GM19240 (cell line): ENCODE data around the gene RHBDL1.

Experiments used
- DNase-seq: peaks from one replicate; pipeline ENCODE4 v3.0.0; 2011; ENCODE audit warnings: low spot score; ENCODE audit not compliant: insufficient read length

Gene RHBDL1

DNA sequence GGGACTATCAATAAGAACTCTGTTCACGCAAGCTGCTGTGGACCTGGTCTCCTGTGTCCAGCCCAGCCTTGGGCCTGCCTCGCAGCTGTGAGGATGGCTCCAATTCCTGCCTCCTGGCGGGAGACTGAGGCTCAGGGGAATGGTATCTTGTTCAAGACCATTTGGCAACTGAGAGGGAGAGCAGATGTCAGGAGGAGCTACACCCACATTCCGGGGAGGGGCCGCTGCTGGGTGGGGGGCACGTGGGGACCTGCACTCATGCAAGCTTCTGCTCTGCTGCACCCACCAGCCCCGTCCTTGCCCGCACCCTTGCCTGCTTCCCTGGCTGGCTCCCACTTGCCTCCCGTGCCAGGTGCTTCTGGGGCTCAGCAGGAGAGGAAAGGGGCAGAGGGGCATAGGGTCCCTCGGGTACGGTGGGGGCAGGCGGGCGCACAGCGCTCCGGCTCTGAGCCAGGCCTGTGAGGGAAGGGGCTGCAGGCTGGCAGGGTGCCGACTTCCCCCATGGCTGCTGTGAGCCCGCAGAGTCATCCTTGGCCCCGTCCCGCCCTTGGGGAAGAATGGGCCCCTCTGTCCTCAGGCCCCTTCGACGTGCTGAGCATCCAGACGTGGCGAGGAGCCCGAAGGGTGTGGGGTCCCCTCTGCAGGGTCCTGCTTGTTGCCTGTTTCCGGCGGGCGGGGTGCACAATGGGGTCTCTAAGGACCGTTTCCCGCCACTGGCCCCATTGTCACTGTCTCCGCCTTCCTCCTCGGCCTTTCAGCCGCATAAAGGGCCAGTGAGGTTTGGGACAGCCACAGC is 42.2 kb downstream of the RHBDL1 start:
- no peak for DNase-seq

DNA sequence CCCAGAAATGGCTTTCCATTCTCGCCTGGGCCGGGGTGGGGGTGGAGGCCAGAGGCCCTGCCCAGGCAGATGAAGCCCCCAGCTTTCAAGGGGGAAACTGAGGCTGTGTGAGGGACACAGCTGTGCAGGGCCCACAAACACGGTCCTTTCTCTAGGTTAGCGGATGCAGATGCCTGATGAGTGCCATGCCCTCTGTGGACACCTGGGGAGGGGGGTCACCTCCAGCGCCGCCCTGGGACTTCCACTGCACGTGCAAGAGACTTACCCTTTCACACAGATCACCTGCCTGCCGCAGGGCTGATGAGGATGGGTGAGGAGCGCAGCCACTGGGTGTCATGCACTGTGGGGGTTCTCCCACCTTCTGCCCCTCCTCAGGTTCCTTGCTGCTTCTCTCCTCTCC is 42.9 kb downstream of the RHBDL1 start:
- no peak for DNase-seq

DNA sequence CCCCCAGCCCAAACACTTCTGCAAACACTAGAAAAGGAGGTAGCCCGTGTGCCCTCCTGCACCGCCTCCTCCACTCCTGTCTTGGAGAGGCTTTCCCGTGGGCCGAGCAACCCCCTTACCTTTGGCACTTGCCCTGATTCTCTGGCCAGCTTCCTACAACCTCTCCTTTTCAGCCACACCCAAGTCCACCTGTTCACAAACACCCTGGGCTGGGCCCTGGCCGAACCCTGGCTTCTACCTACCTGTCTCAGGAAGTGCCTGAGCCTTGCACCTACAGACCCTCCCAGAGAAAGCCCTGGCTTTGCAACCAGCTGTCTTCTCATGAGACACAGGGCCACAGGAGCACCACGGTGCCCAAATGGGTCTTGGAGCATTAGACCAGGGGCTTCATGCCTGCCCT is 43.5 kb downstream of the RHBDL1 start:
- no peak for DNase-seq

DNA sequence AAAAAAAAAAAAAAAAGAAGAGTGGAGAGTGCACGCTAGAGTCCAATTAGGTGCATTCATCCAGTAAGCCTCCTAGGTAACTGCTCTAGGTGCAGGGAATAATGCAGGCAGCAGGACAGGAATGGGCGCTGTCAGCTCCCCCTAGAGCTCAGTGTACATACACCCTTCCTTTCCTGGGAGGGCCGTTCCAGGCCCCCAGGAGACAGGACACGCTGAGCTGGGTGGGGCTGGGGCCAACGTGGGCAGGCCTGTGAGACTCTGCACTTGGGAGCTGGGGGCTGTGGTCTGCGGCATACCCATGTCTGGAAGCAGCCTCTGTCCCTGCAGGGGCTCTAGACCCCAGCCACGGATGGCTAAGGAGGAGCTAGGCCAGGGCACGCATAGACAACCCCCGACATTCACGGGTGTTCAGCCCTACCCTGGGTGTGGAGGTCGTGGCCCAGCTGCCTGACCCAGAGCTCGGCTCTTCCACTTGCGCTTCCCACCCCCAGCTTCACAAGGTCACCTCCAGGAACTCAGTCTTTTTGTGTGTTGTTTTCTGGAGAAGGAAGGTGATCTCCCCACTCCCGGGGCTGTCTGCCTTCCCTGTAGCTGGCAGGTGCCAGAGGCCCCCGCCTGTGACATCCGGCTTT is 44.5 kb downstream of the RHBDL1 start:
- DNase-seq = no peak

DNA sequence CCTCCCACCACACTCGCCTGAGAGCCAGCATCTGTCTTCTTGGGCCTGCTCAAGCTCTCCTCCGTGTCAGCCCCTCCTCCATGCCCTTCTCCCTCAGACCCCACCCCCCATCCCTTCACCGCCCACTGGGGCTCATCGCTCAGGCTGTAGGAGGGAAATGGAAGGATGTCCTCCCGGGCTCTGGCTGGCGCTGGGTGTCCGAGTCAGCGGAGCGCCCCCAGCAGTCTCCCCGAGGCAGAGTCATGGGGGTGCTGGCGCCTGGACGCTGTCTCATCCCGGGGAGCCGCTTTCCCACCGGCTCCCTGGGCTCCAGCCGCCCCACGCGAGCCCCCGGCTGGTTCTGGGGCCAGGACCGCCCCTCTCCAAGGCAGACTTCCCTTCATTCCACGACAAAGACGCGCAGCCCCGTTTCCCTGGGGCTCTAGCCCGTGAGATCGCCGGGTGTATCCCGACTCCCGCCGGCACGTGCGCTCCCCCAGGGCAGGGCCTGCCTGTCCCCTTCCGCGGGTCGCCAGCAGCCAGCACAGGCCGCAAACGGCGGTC is 45.0 kb downstream of the RHBDL1 start:
- DNase-seq = peak; percentile 77

DNA sequence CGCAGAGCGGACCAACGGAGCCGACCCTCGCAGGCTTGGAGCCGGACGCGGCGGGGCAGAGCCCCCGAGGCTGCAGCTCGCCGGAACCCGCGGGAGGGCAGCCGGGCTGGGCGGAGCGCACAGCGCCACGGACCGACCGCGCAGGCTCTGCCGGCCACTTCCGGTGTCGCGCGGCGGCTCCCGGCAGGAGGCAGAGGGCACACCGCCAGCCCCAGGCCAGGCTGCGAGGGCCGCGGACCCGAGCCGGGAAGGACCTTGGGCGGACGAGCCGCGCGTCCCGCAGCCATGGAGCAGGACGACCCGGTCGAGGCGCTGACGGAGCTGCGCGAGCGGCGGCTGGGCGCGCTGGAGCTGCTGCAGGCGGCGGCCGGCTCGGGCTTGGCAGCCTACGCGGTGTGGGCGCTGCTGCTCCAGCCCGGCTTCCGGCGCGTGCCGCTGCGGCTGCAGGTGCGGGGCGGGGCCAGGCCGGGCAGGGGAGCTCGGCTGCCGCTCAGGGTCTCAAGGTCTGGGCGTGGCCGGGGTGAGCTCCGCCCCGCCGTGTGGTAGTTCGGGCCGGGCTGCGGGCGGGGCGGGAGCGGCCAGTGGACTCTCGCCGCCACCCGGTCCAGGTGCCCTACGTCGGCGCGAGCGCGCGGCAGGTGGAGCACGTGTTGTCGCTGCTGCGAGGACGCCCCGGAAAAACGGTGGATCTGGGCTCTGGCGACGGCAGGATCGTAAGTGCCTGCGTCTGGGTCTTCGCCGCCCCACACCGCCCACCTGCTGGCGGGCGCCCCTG is 45.7 kb downstream of the RHBDL1 start, which contains the start of gene ANTKMT:
ANTKMT (plus strand) TSS at position 157 of the 775 bp plus-strand sequence; CDS start at position 286, 129 bp downstream.
- peak; percentile 95 for DNase-seq

DNA sequence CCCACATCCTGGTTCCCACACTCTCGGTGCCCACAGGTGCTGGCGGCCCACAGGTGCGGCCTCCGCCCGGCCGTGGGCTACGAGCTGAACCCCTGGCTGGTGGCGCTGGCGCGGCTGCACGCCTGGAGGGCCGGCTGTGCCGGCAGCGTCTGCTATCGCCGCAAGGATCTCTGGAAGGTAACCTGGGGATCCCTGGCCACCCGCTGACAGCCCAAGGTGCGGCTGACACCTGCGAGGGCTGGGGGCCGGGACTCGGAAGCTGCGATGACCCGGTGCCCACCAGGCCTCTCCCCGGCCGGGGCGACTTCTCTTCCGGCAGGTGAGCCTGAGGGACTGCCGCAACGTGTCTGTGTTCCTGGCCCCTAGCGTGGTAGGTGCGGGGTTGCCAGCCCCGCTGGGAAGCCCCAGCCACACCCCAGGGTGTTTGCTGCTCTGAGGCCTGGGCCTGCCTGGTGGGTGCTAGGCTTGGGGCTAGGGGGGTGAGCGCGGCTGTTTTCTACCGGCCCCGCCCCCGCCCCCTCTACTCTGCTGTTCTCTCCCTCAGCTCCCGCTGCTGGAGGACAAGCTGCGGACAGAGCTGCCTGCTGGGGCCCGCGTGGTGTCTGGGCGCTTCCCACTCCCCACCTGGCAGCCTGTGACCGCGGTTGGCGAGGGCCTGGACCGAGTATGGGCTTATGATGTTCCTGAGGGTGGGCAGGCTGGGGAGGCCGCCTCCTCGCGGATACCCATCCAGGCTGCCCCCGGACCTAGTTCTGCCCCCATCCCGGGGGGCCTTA is 46.5 kb downstream of the RHBDL1 start:
- no peak for DNase-seq

DNA sequence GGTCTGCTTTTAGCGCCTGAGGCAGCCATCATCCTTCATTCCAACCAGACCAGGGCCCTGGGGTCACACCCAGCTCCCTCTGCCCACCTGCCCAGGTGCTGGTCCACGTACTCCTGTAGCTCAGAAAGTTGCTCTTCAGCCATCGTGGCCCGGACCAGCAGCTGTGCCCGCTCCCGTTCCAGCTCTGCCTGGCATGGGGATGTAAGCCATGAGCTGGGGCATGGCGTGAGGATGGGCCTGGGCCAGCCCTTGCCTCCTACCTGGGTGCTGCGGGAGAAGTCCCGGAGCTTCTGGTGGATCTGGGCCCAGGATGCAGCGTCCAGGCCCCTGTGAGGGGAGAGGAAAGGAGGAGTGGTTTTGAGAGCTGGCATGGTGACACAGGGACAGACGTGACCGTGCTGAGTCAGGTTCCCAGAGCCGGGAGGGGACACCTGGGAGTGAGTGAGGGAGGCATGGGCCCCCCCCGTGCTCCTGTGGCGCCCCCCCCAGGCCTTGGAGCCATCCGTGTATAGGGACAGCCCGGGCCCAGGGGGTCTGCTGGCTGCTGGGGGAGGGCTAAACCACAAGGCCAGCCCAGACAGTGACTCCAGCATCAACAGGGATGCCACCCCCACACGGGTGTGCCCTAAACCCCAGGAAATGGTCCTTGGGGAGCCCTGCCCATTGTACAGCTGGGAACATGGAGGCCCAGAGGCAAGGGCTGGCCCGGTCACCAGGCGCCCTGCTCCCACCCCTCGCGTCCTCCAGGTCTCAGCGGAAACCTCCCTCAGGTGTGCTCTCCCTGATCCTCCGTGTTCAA is 47.6 kb downstream of the RHBDL1 start:
- DNase-seq = no peak

DNA sequence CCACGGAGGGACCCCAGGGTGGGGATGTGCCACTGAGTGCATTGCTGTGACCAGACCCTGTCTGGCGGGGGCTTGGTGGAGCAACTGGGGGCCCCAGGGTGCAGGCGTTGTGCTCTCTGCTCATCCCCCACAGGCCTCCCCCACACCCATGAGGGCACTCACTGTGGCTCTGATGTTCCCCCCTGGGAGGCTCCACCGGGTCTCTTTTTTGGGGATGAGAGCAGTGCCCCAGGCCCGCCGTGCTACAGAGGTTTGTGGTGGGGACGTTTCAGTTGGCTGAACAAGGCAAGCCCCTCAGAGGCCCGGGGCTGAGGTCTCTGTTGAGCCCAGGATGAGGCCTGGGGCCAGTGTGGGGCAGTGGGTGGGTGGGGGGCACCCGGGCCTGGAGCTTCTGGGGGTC is 48.2 kb downstream of the RHBDL1 start:
- DNase-seq = no peak

DNA sequence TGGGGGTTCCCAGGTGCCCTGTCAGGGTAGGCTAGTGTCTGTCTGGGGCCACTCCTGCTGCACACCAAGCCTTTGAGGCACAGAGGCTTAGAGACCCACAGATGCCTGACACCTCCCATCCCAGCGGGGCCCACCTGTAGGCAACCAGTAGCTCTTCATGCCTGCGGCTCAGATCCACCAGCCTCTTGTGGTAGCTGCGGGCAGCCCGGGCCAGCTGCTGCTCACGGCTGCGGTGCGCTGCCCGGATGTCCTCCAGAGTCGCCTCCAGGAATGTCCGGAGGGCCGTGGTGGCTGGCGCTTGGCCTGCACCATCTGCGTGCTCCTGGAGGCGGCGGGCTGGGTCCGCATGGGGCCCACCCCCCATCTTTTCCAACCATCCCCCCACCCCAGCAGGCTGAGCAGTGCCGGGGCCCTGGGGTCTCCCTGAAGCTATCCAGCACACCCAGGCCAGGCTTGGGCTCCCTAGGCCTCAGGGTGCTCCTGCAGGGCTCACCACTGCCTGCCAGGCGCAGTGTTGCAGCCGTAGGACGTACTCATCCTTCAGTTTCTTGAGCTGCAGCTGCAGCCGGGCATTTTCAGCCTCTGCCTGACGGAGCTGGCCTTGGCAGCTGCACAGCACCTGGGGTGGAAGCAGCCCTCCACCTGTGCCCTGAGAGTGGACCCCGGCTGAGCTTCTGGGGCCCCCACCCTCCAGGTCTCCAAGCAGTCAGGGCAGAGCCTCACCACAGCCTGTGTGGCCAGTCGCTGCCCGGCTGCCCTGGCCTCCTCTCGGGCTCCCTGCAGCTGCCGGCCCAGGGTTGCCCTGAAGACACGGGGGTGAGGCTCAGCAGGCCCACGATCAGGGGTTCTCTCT is 48.9 kb downstream of the RHBDL1 start:
- DNase-seq = no peak

DNA sequence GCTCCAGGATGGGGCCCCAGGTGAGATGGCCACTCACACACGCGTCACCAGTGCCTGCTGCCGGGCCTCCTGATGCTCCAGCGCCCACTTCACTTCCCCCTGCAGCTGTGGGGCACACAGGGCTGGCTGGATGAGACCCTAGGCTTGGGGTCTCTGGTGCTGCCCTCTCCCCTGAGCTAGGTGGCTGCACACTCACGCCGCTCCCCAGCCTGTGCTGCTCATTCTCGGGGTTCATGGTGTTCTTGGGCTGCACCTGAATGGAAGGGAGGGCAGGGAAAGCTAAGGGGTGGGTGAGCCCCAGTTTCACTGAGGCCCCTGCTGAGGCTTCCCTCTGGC is 49.5 kb downstream of the RHBDL1 start:
- no peak for DNase-seq

DNA sequence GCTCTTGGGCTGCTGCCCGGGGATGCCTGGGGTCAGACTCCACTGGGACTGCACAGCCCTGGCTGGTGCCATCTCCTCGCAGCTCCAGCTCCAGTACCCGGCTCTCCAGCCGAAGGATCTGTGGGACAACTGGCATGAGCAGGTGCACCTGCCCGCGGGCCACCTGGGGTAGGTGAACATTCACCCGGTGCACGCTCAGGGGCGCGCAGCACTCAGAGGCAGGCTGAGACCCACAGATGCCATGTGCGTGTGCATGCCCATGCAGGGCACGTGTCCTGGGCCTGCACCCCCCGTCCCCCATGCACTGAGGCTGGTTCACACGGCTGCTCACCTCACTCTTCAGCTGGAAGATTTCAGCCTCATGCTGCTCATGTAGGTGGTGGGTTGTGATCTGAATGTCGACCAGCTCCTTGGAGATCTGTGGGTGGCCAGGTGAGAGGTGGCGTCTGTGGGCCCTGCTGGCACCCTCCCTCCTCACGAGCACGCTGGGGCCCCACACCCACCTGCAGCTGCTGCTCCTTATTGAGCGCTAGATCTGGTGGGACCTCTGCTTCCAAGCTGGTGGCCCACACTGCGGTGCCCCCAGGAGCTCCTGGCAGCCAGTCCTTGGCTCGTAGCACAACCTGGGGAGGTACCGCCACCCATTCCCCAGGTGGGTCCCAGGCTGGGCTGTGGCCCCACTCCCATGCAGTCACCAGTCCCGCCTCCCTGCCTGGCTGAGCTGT is 50.2 kb downstream of the RHBDL1 start:
- DNase-seq = no peak

DNA sequence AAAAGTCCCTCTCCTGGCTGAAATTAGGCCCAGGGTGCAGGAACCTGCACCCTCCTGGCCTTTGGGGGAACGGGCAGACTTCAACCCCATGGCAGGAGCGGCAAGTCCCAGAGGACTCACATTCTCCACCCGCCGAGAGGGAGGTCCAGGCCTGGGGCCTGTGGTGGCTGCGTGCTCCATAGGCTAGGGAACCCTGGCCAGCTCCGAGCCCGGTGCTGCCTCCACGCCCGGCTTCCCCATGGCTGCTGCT is 50.6 kb downstream of the RHBDL1 start:
- no peak for DNase-seq

DNA sequence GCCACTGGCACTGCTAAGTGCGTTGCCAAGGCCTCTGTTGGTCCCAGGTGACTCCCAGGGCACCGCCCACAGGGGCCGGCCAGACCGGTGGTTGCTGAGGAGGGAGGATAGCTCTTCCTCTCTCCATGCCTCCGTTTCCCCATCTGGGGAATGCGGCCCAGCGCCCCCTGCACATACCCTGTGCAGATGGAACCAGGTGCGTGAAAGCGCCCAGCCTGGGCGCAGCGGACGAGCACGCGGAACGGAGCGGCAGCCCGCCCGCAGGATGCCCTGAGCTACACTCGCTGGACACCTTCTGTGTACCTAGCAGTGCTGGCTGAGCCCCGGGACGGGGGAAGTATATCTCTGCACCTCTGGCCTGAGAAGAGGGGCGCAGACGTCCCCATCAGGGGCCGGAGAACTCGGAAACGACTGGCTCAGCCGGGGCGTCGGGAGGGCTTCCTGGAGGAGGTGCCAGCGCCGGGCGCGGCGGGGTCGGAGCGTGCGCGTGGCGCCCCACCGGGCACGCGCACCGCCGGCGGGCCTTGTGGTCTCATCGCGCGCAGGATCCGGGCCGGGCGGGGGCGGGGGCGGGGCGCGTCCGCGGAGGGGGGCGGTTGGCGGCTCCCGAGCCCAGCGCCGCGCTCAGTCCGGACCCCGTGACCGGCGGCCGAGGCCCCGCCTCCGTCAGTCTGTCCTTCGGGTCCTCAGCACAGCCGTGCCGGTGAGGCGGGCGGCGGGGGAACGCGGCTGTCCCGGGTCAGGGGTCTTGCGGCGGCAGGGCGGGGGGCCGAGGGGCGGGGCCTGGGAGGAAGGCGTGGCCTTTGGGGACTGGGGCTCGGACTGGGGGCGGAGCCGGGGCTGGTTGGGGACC is 51.2 kb downstream of the RHBDL1 start, which contains the start of the genes CCDC78 and HAGHL:
CCDC78 (minus strand) TSS at position 6 of the 853 bp plus-strand sequence. CDS start 76 bp downstream, outside the sequence.
HAGHL (plus strand) TSS at position 669 of the 853 bp plus-strand sequence. CDS start 404 bp downstream, outside the sequence.
- DNase-seq = no peak

DNA sequence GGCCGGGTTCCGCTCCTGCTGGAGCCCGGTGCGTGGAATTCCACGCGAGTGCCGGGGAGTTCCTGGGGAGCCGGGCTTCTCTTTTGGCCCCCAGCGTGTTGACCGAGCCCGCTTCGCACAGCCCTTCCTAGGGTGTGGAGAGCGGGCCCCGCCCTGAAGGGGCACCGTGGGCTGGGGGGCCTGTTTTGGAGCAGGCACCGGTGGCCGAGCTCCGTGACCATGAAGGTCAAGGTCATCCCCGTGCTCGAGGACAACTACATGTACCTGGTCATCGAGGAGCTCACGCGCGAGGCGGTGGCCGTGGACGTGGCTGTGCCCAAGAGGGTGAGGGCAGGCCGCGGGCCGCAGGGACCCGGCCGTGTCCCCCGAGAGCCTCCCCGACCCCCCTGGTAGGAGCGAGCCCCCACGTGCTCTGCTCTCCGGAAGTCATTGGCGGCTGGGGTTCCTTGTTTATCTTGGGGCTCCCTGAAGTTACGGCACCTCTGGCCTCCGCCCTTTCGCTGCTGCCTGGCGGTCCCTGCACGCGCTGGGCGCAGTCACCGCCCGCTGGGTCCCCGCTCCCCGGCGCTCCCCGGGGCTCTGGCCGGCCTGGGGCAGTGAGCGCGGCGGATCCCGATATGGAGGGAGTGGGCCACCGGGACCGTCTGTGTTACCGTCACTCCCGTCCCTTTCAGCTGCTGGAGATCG is 52.0 kb downstream of the RHBDL1 start:
- DNase-seq = no peak
